A673 (cell line): ENCODE data around the gene ZBTB38. TPM values are rescaled to one million over a fixed set of nuclear protein-coding genes. Genes with fewer than 3 reads are reported as not detected.

Experiments
- BruUV-seq: library from RNA; stranded (reverse); fragments of 400-500 nt; replicated peaks from 2 replicates; lab custom pipeline; 2021; lab: Mats Ljungman, UMichigan
- CTCF ChIA-PET: fragments of 300-600 bp; sonication (Branson Sonifier 250); formaldehyde crosslinking; loops from one replicate; lab custom pipeline; 2022; ENCODE audit warnings: antibody characterized with exemption; lab: Charles Lee
- POLR2A ChIA-PET: fragments of 300-600 bp; sonication (Branson Sonifier 250); formaldehyde crosslinking; loops from one replicate; lab custom pipeline; 2022; ENCODE audit warnings: antibody characterized with exemption; ENCODE audit not compliant: low non-redundant PET; lab: Charles Lee
- DNase-seq: peaks from one replicate; pipeline ENCODE4 v3.0.0-alpha.2; 2015; ENCODE audit warnings: low spot score
- H3K27ac ChIP-seq: fragments of 200-600 bp; sonication (generic); 2 replicates; pipeline ENCODE4 v1.5.1; 2016; ENCODE audit warnings: mixed run types, low read depth, mild to moderate bottlenecking, mixed read lengths, antibody characterized with exemption, low read length; ENCODE audit not compliant: poor library complexity, severe bottlenecking
- H3K27me3 ChIP-seq: fragments of 200-600 bp; sonication (generic); replicated peaks from 2 replicates; pipeline ENCODE4 v1.6.1; 2017; ENCODE audit warnings: mixed run types, low read depth, mild to moderate bottlenecking, mixed read lengths, antibody characterized with exemption, low read length; ENCODE audit not compliant: insufficient read depth, poor library complexity
- H3K36me3 ChIP-seq: fragments of 200-600 bp; sonication (generic); 2 replicates; pipeline ENCODE4 v1.6.1; 2016; ENCODE audit warnings: mixed run types, mild to moderate bottlenecking, mixed read lengths, antibody characterized with exemption, low read length; ENCODE audit not compliant: insufficient read depth, poor library complexity, severe bottlenecking
- H3K4me1 ChIP-seq: fragments of 200-600 bp; sonication (generic); 2 replicates; pipeline ENCODE4 v1.6.1; 2017; ENCODE audit warnings: mixed run types, mild to moderate bottlenecking, mixed read lengths, antibody characterized with exemption, low read length; ENCODE audit not compliant: insufficient read depth, poor library complexity, severe bottlenecking
- H3K4me3 ChIP-seq: fragments of 200-600 bp; sonication (generic); 2 replicates; pipeline ENCODE4 v1.5.1; 2016; ENCODE audit warnings: low read depth, mixed run types, mild to moderate bottlenecking, mixed read lengths, low read length; ENCODE audit not compliant: poor library complexity, severe bottlenecking
- H3K9me3 ChIP-seq: fragments of 200-600 bp; sonication (generic); 2 replicates; pipeline ENCODE4 v1.6.1; 2016; ENCODE audit warnings: mixed run types, low read depth, mild to moderate bottlenecking, mixed read lengths, antibody characterized with exemption, low read length; ENCODE audit not compliant: poor library complexity, severe bottlenecking
- EZH2 ChIP-seq: fragments of 200-600 bp; sonication (generic); IDR thresholded peaks from 2 replicates; pipeline ENCODE4 v1.6.1; 2017; ENCODE audit warnings: borderline replicate concordance, low read depth, mild to moderate bottlenecking, mixed read lengths, antibody characterized with exemption, low read length; ENCODE audit not compliant: poor library complexity, severe bottlenecking
- intact Hi-C: fragments of 100-400 bp; cut with micrococcal nuclease; formaldehyde crosslinking; loops from one replicate; pipeline ENCODE4 v1.10.0; 2022; ENCODE audit not compliant: unreplicated experiment
- total RNA-seq: library from RNA; stranded (reverse); gene quantifications from 2 replicates; pipeline ENCODE4 v1.2.3, GENCODE V29; 2021
- TF ChIP-seq, protein P1 (sequence below): fragments of 300-800, 200-600 bp; sonication (generic); conservative IDR thresholded peaks from 2 replicates; pipeline ENCODE4 v1.5.1; 2017; ENCODE audit warnings: low read depth, mild to moderate bottlenecking, antibody characterized with exemption, low read length, moderate library complexity, mixed read lengths

The ZBTB38 gene
- total RNA-seq, 1 experiment from 2014 or later = 23.7 TPM

DNA sequence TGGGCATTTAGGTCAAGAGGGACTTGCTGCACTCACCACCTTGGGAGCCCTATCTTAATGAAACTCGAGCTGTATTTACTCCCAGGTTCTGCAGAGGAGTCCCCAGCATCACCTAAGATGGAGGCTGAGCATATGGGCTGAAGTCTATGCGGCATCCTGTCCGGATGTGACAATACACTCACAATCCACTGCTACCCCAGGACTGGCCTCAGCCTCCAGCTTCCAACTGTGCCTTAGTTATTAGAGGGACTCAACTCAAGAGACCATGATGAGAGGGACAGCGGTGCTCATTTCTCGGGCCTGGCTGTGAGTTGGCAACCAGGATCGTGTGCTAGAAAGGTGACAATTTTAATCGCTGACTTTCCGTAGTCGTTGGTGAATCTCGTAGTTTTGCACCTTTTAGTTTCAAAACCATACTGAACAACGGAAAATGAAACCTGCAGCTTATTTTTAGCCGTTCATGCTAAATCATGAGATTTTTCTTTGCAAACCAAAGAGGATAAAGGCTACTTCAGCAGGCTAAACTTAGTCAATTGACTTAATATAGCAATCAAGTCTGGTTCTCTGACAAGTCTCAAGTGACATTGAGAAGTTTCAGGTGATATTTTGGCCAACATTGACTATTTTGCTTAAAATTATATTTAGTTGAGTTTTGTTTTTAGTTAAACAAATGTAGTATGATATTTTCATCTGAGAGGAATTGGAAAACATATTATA is 11.1 kb downstream of the ZBTB38 start:
- no peak for DNase-seq
- Histone ChIP-seq H3K9me3 (no peaks in the 10 kb centered on the region), H3K27me3 (no peaks in the 10 kb centered on the region), H3K4me1 (peaks cover 12% of the 10 kb centered on the region), H3K36me3 (no peaks in the 10 kb centered on the region), H3K27ac (no peak overlapping the region), H3K4me3 (no peak overlapping the region)
- ChIA-PET POLR2A (no interaction called here), CTCF (no interaction called here)
- TF ChIP-seq EZH2 = no peak
- TF ChIP-seq, protein P1, sequence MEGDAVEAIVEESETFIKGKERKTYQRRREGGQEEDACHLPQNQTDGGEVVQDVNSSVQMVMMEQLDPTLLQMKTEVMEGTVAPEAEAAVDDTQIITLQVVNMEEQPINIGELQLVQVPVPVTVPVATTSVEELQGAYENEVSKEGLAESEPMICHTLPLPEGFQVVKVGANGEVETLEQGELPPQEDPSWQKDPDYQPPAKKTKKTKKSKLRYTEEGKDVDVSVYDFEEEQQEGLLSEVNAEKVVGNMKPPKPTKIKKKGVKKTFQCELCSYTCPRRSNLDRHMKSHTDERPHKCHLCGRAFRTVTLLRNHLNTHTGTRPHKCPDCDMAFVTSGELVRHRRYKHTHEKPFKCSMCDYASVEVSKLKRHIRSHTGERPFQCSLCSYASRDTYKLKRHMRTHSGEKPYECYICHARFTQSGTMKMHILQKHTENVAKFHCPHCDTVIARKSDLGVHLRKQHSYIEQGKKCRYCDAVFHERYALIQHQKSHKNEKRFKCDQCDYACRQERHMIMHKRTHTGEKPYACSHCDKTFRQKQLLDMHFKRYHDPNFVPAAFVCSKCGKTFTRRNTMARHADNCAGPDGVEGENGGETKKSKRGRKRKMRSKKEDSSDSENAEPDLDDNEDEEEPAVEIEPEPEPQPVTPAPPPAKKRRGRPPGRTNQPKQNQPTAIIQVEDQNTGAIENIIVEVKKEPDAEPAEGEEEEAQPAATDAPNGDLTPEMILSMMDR = no peak
- intact Hi-C loops = no loop called here
- no TSS peak for BruUV-seq

DNA sequence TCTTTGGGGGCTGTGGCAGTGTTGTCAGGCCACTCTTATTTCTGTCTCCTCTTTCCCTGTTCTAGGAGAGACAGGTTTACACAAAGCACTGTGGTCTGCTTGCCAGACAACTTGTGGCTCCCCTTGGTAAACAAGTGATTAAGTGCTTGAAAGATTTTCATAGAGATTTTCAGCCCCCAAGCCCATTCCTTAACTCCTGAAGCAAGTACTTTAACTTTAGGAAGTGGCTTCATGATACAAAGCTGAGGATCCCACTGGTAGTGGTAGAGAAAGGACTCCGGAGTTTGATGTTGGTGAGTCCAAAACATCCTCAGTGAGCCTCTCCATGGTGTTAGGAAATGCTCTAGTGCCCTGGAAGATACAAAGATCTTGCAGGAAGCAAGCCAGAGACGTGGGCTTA is 12.0 kb downstream of the ZBTB38 start:
- Histone ChIP-seq H3K4me1 (peaks cover 20% of the 10 kb centered on the region), H3K9me3 (no peaks in the 10 kb centered on the region), H3K27ac (no peak overlapping the region), H3K27me3 (no peaks in the 10 kb centered on the region), H3K36me3 (no peaks in the 10 kb centered on the region), H3K4me3 (no peak overlapping the region)
- TF ChIP-seq, protein P1 = no peak
- TF ChIP-seq EZH2 = no peak
- ChIA-PET POLR2A (no interaction called here), CTCF (no interaction called here)
- no peak for DNase-seq
- no TSS peak for BruUV-seq
- intact Hi-C loops = no loop called here

DNA sequence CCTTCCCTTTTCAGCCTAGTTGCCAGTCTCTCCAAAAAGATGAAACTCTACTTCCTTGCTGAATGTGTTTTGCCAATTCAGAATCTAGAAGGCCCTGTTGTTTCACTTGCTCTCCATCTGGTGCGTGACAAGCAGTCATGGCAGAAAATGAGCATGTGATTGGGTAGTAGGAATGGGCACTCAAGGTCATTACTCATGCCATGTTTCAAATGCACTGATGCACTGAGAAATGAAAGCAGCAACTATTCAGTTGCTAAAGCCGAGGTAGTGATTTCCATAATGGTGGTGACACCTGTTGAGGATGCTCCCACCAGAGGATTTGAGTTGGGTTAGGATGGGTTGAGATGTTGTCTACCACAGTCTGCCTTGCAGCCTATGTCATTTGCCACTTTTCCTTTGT is 12.7 kb downstream of the ZBTB38 start:
- Histone ChIP-seq H3K4me3 (no peak overlapping the region), H3K4me1 (peaks cover 27% of the 10 kb centered on the region), H3K27me3 (no peaks in the 10 kb centered on the region), H3K36me3 (no peaks in the 10 kb centered on the region), H3K27ac (no peak overlapping the region), H3K9me3 (no peaks in the 10 kb centered on the region)
- DNase-seq = no peak
- CTCF ChIA-PET = no interaction called here
- BruUV-seq = no TSS peak
- intact Hi-C loops = no loop called here
- TF ChIP-seq, protein P1 = no peak
- no peak for TF ChIP-seq EZH2
- POLR2A ChIA-PET = interaction anchor here (0.6 kb wide), 1 partner anchor 8 kb away, joined by 3 read pairs; no protein-coding TSS in a partner anchor
